Muscle layer of colon (tissue), 2 donors: ENCODE data around the gene COX6A1.
"Not testable (repeated sequence)": the region's sequence is repeated elsewhere in the genome, so short reads cannot be mapped to it uniquely, and the experiment has no call there.

Source experiments
- H3K27ac ChIP-seq: one replicate; pipeline ENCODE4 v1.7.0; 2013; ENCODE audit warnings: low read depth, mild to moderate bottlenecking, low read length, moderate library complexity
- H3K27me3 ChIP-seq, 2 donors: one replicate each; pipeline ENCODE4 v1.7.0; 2013; ENCODE audit warnings: low read length in 2 of 2, mild to moderate bottlenecking in 2 of 2; ENCODE audit not compliant: insufficient read depth in 2 of 2, control insufficient read depth in 1 of 2
- H3K36me3 ChIP-seq: one replicate; pipeline ENCODE4 v1.7.0; 2013; ENCODE audit warnings: mild to moderate bottlenecking, low read length; ENCODE audit not compliant: insufficient read depth
- H3K4me1 ChIP-seq: one replicate; pipeline ENCODE4 v1.7.0; 2013; ENCODE audit warnings: mild to moderate bottlenecking, low read length; ENCODE audit not compliant: insufficient read depth
- H3K4me3 ChIP-seq, 2 donors: one replicate each; pipeline ENCODE4 v1.7.0; 2013; ENCODE audit warnings: low read length in 2 of 2, low read depth in 1 of 2, mild to moderate bottlenecking in 1 of 2, moderate library complexity in 1 of 2
- H3K9ac ChIP-seq: one replicate; pipeline ENCODE4 v1.7.0; 2013; ENCODE audit warnings: low read length
- H3K9me3 ChIP-seq: one replicate; pipeline ENCODE4 v1.7.0; 2013; ENCODE audit warnings: mild to moderate bottlenecking, low read length
- donor health status: abdominal sarcoma.
- donor health status: Adenocarcinoma of cecum.

COX6A1 gene

GRCh38 chr12:120432772-120433525 is 5.0 kb upstream of the COX6A1 start:
- H3K36me3 ChIP-seq, result no peaks in the 10 kb centered on the region
- no peaks in the 10 kb centered on the region for H3K27me3 ChIP-seq
- no peaks in the 10 kb centered on the region for H3K9me3 ChIP-seq
- no peaks in the 10 kb centered on the region for H3K4me1 ChIP-seq
- H3K4me3 ChIP-seq, result no peak overlapping the region
- no peak overlapping the region for H3K27ac ChIP-seq
- no peak overlapping the region for H3K9ac ChIP-seq

DNA sequence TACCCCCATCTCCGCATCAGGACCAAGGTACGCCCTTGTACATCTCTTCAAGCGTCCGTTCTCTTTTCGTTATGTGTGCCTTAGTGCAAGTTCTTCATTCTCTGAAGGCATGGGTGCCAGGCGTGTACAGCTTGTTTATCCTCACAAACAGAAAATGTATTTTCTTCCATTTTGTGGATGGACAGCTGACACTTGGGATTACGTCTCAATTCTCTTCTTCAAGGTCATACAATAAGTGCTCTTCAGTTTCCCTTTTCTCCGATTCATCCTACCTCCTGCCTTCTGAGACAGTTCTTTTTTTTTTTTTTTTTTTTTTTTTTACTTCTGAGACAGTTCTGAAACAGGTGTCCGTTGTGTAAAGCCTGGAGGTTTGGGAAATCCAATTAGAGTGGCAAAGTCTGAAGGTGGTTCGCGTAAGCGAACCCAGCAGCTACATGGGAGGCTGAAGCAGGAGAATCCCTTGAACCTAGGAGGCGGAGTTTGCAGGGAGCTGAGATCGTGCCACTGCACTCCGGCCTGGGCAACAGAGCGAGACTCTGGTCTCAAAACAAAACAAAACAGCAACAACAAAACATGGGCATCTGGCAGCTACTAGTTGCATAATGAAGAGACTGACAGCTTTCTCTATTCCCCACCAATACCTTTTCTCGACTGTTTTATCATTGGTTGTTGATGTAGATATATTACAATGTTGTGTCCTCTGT is 734 bp downstream of the COX6A1 start:
- peaks cover 18% of the 10 kb centered on the region for H3K4me1 ChIP-seq
- peak overlapping the region; percentile 73 for H3K27ac ChIP-seq
- no peaks in the 10 kb centered on the region for H3K27me3 ChIP-seq
- peak overlapping the region; percentile 64 to 68 for H3K4me3 ChIP-seq
- no peaks in the 10 kb centered on the region for H3K9me3 ChIP-seq
- H3K36me3 ChIP-seq, result peaks cover 29% of the 10 kb centered on the region
- peak overlapping the region; percentile 41 for H3K9ac ChIP-seq

DNA sequence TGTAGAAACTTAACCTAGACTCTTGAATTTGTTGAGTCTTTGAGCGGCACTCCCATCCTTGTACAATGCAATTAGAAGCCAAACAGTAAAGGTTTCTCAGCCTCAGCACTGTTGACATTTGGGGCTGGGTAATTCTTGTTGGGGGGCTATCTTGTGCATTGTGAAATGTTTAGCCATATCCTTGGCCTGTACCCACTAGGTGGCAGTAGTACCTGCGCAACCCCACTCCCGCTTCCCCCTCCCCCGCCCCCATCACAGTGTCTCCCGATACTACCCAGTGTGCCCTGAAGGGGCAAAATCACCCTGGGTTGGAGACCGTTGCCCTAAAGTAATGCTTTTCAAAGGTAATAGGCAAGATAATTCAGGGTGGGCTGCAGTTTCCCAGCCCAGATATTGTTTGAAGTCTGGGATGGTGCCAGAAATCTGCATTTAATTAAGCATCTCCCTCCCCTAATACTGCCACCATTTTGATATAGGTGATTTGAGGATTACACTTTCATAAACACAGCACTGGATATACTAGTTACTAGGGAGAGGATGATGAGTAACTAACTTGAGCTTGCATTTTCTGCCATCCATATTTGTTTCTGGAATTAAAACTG is 1.8 kb downstream of the COX6A1 start:
- no peak overlapping the region for H3K9ac ChIP-seq
- peaks cover 18% of the 10 kb centered on the region for H3K4me1 ChIP-seq
- H3K27me3 ChIP-seq, result no peaks in the 10 kb centered on the region
- peaks cover 40% of the 10 kb centered on the region for H3K36me3 ChIP-seq
- no peak overlapping the region for H3K4me3 ChIP-seq
- H3K27ac ChIP-seq, result no peak overlapping the region
- H3K9me3 ChIP-seq, result no peaks in the 10 kb centered on the region

- H3K9ac ChIP-seq, result no peak overlapping the region
- peaks cover 24% of the 10 kb centered on the region for H3K4me1 ChIP-seq
- no peaks in the 10 kb centered on the region for H3K9me3 ChIP-seq
- no peaks in the 10 kb centered on the region for H3K27me3 ChIP-seq
- H3K4me3 ChIP-seq, result no peak overlapping the region
- H3K27ac ChIP-seq, result no peak overlapping the region
- peaks cover 42% of the 10 kb centered on the region for H3K36me3 ChIP-seq
Measured at GRCh38 chr12:120444676-120445075, 6.8 kb downstream of the COX6A1 start.

GRCh38 chr12:120445911-120446843 is 8.3 kb downstream of the COX6A1 start, which contains the start of the genes GATC and TRIAP1:
TSS of gene GATC (plus strand) at chr12:120446444. CDS start at chr12:120446481, 37 bp downstream.
TSS of gene TRIAP1 (minus strand) at chr12:120446384. CDS start at chr12:120446372, 12 bp downstream.
- Histone ChIP-seq H3K4me1 (peaks cover 19% of the 10 kb centered on the region), H3K9ac (peak within 1 kb of the TSS; percentile 96), H3K4me3 (peak within 1 kb of the TSS; percentile 82 to 99), H3K9me3 (no peaks in the 10 kb centered on the region), H3K36me3 (peaks cover 35% of the 10 kb centered on the region), H3K27ac (peak within 1 kb of the TSS; percentile 91), H3K27me3 (no peaks in the 10 kb centered on the region)

DNA sequence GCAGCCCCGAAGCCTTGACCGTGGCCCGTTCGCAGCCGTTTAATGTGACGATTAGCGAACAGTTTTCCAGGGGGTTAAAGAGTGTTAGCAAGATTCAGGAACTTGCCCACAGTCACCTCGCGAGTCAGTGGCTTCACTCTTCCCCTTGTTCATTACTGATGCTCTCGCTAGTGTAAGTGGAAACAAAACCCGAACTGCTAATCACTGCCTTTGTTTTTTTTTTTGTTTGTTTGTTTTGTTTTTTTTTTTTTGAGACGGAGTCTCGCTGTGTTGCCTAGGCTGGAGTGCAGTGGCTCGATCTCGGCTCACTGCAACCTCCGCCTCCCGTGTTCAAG is 8.9 kb downstream of the COX6A1 start:
- Histone ChIP-seq H3K4me1 (peaks cover 19% of the 10 kb centered on the region), H3K36me3 (peaks cover 35% of the 10 kb centered on the region), H3K9ac (peak overlapping the region; percentile 96), H3K4me3 (peak overlapping the region; percentile 82 to 99), H3K27ac (peak overlapping the region; percentile 91)
- not testable (repeated sequence) for H3K9me3 ChIP-seq, H3K27me3 ChIP-seq

- peaks cover 28% of the 10 kb centered on the region for H3K36me3 ChIP-seq
Measured at GRCh38 chr12:120447992-120448391, 10.1 kb downstream of the COX6A1 start.

GRCh38 chr12:120452524-120452923 is 14.6 kb downstream of the COX6A1 start:
- not testable (repeated sequence) for H3K4me1 ChIP-seq, H3K27me3 ChIP-seq, H3K9me3 ChIP-seq, H3K27ac ChIP-seq, H3K4me3 ChIP-seq, H3K9ac ChIP-seq
- H3K36me3 ChIP-seq, result peaks cover 29% of the 10 kb centered on the region

More at GRCh38 chr12:120447992-120448391, 10.1 kb downstream of the COX6A1 start:
- peaks cover 19% of the 10 kb centered on the region for H3K4me1 ChIP-seq
- H3K27me3 ChIP-seq, result no peaks in the 10 kb centered on the region
- no peak overlapping the region for H3K27ac ChIP-seq
- H3K9me3 ChIP-seq, result no peaks in the 10 kb centered on the region
- H3K9ac ChIP-seq, result no peak overlapping the region
- no peak overlapping the region for H3K4me3 ChIP-seq

DNA sequence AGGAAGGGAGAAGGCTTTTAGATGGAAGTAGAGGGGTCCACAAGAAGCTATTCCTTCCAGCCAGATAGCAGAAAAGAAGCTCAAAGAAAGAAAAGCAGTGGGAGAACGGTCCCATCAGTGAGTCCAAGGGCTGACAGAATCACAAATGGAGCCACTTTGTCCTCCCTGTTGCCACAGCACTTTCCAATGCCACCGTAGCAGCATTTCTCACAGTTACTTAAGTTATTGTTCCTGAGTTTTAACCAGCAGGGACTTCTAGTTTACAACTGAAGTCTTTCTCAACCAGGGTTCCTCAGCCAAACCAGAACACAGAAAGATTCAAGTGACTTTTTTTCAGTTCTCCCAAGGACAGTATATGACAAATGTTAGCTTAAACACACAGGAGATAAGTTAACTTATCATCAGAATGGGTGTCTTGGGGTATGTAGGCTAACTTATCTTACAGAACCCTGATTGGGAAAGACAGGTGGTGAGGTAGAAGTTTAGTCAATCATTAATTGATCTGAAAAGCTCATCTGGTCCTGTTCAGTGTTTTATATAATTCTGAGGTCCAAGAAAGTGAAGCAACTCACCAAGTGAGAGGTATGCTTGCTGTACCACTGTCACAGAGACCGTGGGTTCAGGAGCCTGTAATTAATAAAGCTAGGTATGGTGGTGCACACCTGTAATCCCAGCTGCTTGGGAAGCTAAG is 15.3 kb downstream of the COX6A1 start:
- H3K27me3 ChIP-seq, result no peaks in the 10 kb centered on the region
- no peak overlapping the region for H3K4me3 ChIP-seq
- H3K9me3 ChIP-seq, result no peaks in the 10 kb centered on the region
- H3K9ac ChIP-seq, result no peak overlapping the region
- no peak overlapping the region for H3K27ac ChIP-seq
- no peaks in the 10 kb centered on the region for H3K4me1 ChIP-seq
- H3K36me3 ChIP-seq, result peaks cover 29% of the 10 kb centered on the region

DNA sequence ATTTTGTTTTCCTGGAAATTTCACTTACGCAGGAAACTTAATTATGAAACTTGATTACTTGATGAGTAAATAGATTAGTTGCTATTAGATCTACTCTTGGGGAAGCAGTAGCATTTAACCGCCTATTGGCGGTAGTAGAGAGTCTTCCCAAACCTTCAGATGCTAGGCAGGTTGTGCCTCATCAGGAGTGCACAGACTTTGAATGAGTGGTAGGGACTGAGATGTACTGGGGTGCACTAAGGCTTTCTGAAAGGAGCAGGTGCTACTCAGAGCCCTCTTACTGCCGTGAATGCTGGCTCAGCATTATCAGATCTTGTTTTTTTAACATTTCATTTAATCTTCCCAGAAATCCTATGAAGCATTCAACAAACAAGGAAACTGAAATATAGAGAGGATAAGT is 16.1 kb downstream of the COX6A1 start:
- no peaks in the 10 kb centered on the region for H3K9me3 ChIP-seq
- no peak overlapping the region for H3K27ac ChIP-seq
- peaks cover 37% of the 10 kb centered on the region for H3K36me3 ChIP-seq
- H3K27me3 ChIP-seq, result no peaks in the 10 kb centered on the region
- H3K4me3 ChIP-seq, result no peak overlapping the region
- H3K9ac ChIP-seq, result no peak overlapping the region
- no peaks in the 10 kb centered on the region for H3K4me1 ChIP-seq
